DND-41 (cell line): ENCODE measurements around the gene OR2A14.
"Not testable (repeated sequence)": the region's sequence is repeated elsewhere in the genome, so short reads cannot be mapped to it uniquely, and the experiment has no call there.

ENCODE experiments used
- CTCF ChIP-seq: IDR thresholded peaks from 2 replicates; pipeline ENCODE4 v1.5.1; 2012; ENCODE audit warnings: borderline replicate concordance, low read length, moderate library complexity, mild to moderate bottlenecking; ENCODE audit not compliant: poor library complexity, severe bottlenecking; ENCODE audit errors: extremely low read depth
- EZH2 ChIP-seq: IDR thresholded peaks from 3 replicates; pipeline ENCODE4 v1.6.1; 2012; ENCODE audit warnings: borderline replicate concordance, low read depth, mild to moderate bottlenecking, moderate library complexity, low read length, inconsistent platforms; ENCODE audit not compliant: severe bottlenecking

- TF ChIP-seq CTCF, EZH2: not testable (repeated sequence)
Measured at GRCh38 chr7:144179165-144179479, 56.1 kb downstream of the OR2A14 start.
